ENCODE data around the gene C1RL. TPM values are rescaled to one million over a fixed set of nuclear protein-coding genes. Genes with fewer than 3 reads are reported as not detected.

Gene C1RL
- polyA plus RNA-seq, 3 donors, result 34.0 to 47.8 (median 35.1) TPM

DNA sequence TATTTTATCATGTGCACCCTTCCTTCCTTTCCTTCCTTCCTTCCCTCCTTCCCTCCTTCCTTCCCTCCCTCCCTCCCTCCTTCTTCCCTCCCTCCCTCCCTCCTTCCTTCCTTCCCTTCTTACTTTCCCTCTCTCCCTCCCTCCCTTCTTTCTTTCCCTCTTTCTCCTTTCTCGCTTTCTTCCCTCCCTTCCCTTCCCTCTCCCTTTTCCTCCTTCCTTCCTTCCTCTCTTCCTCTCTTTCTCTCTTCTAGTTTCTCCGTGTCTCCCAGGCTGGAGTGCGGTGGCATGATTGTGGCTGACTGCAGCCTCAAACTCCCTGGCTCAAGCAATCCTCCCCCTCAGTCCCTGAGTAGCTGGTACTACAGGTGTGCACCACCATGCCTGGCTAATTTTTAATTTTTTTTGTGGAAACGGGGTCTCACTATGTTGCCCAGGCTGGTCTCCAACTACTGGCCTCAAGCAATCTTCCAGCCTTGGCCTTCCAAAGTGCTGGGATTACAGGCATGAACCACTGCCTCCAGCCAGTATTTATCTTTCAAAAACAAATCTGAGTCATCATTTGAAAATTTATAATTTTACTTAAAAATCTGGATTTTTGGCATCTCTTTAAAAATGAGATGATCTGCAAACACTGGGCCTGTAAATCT is 7.8 kb downstream of the C1RL start:
- no peak for DNase-seq (ENCODE audit: extremely low read depth in 1 of 11, low read depth in 9 of 11, low spot score in 4 of 11)

DNA sequence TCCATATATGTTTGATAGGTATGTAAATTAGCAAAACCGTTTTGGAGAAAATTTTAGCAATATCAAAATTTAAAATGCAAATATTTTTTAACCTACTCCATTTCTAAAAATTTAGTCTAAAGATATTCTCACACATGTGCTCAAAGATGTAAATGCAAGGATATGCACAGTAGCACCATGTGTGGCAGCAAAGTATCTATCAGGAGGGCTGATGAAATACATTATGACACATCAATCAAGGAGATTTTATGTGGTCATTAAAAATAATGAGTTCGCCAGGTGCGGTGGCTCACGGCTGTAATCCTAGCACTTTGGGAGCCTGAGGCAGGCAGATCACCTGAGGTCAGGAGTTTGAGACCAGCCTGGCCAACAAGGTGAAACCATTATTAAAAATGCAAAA is 8.8 kb downstream of the C1RL start:
- DNase-seq (ENCODE audit: extremely low read depth in 1 of 11, low read depth in 9 of 11, low spot score in 4 of 11), result no peak

DNA sequence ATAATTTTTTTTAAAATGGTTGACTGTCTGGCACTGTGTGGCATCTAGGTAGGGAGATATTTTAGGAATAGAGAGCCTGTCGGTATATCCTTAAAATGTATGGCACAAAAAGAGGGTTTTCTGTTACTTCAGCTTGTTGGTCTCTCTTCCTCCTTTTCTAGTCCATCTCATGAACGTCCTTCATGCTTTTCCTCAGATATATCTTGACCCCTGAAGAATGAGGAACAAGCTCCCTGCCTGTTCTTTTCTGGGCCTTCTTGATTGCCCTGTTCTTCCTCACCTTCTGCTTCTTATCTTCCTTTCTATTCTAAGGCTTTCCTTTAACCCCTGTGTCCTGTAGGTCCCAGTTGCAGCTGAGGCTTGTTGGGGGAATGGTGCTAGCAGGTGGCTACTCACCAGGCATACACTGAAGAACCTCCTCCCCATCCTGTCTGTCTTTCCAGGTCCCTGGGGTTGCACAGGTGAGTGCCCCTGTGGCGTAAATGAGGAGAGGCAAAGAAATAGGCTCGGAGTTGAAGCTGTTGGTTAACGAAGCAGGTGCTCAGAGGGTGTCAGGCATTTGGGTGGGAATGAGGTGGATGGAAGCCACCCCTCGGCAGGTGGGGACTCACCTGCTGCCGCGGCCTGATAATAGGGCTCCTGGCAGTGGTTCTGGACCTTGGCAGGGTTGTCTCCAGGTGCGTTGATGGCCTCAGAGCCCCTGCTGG is 9.6 kb downstream of the C1RL start:
- no peak for DNase-seq (ENCODE audit: extremely low read depth in 1 of 11, low read depth in 9 of 11, low spot score in 4 of 11)

DNA sequence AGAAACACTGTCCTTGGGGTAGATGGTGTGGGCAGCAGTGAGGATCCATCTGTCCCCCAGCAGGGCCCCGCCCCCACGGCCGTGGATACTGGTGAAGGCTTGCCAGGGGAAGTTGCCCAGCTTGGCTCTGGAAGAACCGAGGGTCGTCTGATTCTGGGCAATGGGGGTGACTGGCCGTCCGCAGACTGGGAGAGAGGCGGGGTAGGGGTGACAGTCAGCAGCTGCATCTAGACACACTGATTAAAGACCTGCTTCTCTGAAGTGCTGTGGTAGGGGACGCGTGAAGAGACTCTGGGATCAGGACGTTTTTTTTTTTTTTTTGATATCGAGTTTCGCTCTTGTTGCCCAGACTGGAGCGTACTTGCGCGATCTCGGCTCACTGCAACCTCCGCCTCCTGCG is 12.0 kb downstream of the C1RL start:
- no peak for DNase-seq (ENCODE audit: extremely low read depth in 1 of 11, low read depth in 9 of 11, low spot score in 4 of 11)

DNA sequence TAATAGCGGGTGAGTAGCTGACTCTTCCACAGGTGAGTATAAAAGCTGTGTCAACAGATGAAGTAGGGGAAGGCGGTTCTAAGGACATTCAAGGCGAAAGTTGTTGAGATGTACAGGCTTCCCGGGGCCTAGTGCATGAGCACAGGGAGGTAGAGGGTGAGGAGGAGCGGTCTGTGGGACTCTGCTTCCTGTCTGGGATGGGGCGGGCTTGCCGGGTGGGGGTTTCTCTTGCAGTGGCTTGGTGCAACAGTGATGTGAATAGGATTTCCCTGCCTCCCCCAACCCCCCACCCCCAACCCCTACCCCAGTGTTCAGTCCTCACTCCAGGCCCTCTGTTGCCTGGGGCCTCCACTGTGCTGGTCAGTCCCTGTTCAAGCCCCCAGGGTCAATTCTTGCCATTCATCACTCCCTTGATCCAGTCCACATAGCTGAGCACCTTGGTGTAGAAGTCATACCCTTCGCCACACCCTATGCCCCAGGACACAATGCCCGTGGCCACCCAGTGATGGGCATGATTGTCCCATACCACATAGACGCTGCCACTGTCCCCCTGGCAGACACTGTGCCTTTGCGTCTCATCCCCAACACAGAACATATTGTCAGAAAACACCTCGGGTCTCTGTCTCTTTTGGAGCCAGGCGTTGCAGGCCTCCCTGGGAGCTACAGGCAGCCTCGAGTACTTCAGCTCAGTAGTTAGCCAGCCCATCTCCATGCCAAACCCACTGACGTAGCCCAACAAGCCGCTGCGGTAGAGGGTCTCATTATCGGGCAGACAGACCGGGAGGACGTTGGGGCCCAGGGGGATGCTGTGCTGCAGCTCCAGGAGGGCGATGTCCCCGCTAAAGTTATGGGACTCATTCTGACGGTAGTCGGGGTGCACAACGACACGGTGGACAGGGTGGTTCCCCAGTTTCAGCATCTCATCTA is 12.7 kb downstream of the C1RL start:
- no peak for DNase-seq (ENCODE audit: extremely low read depth in 1 of 11, low read depth in 9 of 11, low spot score in 4 of 11)

DNA sequence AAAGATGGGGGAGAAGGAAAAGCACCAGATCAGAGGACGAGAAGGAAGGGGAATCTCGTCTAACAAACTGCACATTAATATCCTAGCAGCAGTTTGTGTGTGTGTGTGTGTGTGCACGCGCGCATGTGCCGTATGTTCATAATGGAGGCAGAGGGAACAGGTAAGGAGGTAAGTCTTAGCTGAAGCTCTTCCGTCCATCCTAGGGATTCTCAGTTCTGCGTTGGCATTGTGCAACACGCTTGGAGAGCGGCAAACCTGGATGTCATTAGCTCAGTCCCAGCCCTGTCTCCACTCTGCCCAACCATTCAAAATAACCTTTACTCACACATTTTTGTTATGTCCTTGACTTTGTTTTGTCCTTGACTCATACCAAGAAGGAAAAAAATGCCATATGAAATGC is 15.1 kb downstream of the C1RL start:
- DNase-seq (ENCODE audit: extremely low read depth in 1 of 11, low read depth in 9 of 11, low spot score in 4 of 11), result no peak

DNA sequence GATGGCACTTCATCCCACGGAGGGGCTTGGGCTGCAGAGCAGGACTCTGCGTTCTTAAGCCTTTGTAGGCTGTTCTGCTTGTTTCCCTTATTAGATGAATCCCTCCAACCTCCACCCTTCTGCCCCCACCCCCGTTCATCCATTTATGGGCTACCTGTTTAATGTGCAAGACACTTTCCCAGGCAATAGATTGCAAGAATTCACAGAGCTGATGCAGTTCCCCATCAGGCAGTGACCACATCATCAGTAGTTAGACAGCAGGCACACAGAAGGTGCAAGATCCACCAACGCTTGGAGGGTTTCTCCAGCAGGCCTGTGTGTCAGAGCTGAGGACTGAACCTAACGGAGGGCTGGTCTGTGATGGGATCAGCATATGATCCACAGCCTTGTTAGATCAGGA is 15.5 kb downstream of the C1RL start:
- DNase-seq (ENCODE audit: extremely low read depth in 1 of 11, low read depth in 9 of 11, low spot score in 4 of 11), result no peak

DNA sequence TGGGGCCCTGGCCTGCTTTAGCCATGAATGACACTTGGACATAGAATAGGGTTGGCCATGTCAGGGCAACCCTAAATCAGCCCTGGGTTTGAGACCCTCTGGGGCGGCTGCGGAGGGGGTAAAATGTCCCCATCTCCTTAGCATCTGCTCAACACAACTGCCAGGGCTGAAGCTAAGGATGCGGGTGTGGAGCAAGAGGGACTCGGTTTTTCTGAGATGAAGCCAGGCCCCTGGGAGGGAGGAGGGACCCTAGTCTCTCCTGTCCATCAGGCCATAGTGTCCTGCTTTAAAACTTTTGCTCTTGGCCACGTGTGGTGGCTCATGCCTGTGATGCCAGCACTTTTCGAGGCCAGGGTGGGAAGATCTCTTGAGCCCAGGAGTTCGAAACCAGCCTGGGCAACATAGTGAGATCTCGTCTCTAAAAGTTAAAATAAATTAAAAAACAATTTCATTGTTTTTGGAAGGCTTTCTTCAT is 16.0 kb downstream of the C1RL start:
- DNase-seq (ENCODE audit: extremely low read depth in 1 of 11, low read depth in 9 of 11, low spot score in 4 of 11), result no peak

DNA sequence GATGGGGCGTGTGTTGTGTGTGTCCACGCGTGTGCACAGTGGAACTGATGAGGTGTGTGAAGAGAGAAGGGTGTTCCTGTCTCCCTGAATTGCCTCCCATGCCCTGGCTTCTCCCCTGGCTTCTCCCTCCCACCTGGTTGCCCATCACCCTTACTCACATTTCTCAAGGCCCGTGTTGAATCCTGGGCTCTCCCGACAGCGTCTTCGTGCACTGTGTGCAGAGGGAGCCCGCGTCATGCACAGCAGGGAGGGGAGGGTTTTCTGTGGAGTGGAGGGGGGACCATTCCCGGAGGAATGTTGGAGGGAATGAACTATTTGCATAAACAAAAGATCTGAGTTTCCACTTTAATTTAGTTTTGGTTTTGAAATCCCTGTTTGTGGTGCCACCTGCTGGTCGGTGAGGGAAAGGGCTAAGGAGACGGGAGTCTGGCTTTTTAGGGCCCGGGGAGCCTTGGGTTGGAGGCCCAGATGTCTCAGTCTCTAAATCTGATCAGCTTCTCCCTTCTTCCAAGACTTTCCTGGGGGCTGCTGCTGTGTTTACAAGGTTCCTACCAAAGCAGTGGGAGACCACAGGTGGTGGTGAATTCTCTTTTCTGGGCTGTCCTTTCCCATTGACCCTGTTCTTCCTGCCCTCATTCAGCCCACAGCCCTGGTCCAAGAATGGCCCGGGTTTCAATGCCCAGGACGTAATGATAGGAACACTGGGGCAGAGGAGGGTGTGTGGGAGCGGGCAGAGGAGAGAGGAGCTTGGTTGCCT is 16.6 kb downstream of the C1RL start, which contains the start of gene C1R:
C1R (minus strand) TSS at position 217 of the 757 bp plus-strand sequence; CDS start at position 160, 57 bp downstream.
- peak in 10 of 11 donors; percentile 61 to 82 (median 76) for DNase-seq (ENCODE audit: extremely low read depth in 1 of 11, low read depth in 9 of 11, low spot score in 4 of 11)

DNA sequence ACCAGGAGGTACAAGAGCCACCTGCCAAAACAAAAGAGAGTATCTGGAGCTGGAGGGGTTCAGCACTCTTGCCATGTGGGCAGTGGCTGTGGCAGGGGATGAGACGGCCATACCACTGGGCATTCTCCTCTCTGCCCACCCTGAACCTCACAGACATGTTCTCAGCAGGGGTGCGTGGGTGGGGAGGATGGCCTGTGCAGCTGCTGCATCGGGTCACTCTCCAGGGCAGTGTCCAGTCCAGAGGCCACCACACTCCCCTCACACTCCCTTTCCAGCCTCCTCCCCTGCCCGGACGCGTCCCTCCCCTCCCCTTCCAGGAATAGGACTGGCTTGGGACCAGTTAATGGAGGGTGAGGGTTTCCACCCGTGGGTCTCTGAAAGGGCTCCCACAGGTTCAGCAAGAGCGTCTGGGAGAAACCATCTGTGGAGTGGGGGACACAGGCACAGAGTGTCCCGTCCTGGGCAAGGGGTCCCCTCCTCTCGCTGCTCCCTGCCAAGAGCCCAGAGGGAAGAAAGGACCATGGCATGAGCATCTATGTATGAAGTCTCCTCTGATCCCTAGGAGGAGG is 17.3 kb downstream of the C1RL start:
- DNase-seq (ENCODE audit: extremely low read depth in 1 of 11, low read depth in 9 of 11, low spot score in 4 of 11), result peak in 2 of 11 donors; percentile 15 to 18

DNA sequence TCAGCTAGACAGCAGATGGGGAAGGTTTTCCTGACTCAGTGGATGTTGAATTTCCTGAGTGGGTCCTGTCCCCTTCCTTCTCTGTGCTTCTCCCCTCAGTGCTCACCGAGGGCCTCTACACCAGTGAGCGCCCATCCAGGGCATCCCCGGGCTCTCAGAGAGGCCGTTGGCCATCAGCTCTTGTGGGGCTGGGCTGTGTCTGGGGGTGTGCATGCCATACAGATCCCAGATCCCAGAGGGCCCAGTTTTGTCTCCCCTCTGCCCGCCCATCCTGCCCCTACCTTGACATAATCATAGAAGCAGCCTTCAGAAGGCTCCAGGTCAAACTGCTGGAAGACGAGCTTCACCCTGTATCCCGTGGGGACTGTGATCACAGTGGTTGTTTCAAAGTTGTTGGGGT is 17.8 kb downstream of the C1RL start:
- no peak for DNase-seq (ENCODE audit: extremely low read depth in 1 of 11, low read depth in 9 of 11, low spot score in 4 of 11)

DNA sequence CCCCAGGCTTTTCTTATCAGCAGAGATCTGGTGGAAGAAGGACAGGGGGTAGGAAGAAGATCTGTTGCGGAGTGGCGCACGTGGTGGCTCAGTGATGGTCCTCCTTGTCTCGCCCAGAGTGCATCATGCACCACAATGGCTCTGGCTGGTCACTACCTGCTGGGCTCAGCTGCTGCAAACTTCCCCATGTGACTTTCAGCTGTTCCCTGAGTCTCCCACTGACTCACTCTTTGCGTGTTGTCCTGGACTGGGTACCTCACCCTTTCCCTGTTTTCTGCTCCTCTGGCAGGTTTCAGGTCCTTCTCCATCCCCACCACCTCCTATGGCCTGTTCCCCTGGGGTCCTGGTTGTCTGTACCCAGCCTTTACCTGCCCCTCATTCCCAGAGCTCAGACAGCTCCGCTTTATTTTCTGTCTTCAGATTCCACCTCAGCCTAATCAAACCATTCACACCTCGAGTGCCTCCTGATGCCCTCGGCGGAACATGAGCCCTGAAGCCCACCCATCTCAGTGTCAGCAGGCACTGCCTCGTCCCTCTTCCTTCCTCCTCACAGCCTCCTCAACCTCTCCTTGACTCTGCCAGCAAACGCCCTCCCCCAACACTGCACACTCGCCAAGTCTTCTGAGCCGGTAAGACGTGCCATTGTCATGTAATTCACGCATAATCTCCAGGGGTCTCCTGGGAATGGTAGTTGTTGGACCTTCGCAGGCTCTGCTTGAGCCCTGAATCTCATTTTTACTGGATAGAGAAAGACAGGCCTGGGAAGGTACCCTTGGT is 18.6 kb downstream of the C1RL start:
- DNase-seq (ENCODE audit: extremely low read depth in 1 of 11, low read depth in 9 of 11, low spot score in 4 of 11), result no peak

DNA sequence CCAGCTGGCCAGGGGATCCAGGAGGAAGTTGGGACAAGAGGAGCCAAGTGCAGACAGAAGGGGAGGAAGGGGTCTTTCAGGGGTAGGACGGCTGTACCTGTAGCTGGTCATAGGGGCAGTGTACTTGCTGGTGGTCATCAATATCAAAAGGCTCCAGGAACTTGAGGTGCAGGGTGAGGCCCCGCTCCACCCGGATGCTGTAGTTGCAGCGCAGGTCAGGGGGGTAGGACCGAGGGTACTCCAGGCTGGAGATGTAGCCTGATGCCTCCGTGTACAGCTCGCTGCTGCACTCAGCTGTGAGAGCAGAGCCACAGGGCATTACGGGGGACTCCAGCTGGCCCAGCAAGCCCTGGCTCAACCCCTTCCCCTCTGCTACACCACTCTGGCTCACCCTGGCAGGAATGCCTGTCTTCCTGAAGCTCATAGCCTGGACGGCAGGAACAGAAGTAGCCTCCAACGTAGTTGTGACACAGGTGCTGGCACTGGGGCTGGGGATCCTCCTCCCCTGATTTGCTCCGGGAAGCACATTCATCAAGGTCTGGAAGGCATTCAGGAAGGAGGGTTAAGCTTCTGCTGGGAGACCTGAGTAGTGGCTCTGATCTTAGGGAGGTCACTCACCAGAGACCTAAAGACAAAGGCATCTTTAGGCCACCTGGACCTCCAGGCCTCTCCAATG is 19.7 kb downstream of the C1RL start:
- no peak for DNase-seq (ENCODE audit: extremely low read depth in 1 of 11, low read depth in 9 of 11, low spot score in 4 of 11)

DNA sequence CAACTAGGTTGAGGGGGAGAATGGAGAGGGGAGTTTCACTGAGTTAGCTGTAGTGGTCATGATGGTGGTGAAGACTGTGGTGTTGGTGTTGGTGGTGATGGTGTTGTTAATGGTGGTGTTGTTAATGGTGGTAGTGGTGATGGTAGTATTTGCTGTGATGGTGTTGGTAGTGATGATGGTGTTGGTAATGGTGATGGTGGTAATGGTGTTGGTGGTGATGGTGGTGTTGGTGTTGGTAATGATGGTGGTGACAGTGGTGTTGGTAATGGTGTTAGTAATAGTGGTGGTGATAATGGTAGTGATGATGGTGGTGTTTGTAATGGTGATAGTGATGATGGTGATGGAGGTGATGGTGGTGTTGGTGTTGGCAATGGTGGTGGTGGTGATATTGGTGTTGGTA is 25.9 kb downstream of the C1RL start:
- no peak for DNase-seq (ENCODE audit: extremely low read depth in 1 of 11, low read depth in 9 of 11, low spot score in 4 of 11)

DNA sequence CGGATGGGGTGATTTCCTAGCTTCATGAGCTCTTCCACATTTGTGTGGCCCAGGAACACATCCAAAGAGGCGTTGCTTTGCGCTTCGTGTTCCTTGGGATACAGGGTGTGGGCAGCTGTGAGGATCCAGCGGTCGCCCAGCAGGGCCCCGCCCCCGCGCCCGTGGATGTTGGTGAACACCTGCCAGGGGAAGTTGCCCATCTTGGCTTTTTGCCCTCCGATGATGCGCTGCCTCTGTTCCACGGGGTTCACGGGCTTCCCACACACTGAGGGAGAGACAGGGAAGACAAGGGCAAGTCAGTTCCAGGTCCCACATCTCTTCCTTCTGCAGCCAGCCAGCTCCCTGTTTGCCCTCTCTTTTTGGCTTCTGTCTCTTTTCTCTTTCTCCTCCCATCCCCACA is 28.0 kb downstream of the C1RL start:
- DNase-seq (ENCODE audit: extremely low read depth in 1 of 11, low read depth in 9 of 11, low spot score in 4 of 11), result no peak

DNA sequence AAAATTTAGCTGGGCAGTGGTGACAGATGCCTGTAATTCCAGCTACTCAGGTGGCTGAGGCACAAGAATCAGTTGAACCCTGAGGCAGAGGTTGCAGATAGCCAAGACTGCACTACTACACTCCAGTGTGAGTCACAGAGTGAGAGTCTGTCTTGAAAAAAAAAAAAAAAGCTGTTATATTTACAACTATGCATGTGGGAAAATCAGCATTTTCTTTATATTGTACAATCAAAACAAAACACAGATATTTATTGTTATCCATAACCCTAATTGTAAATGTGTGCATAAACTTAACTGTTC is 29.2 kb downstream of the C1RL start:
- no peak for DNase-seq (ENCODE audit: extremely low read depth in 1 of 11, low read depth in 9 of 11, low spot score in 4 of 11)

DNA sequence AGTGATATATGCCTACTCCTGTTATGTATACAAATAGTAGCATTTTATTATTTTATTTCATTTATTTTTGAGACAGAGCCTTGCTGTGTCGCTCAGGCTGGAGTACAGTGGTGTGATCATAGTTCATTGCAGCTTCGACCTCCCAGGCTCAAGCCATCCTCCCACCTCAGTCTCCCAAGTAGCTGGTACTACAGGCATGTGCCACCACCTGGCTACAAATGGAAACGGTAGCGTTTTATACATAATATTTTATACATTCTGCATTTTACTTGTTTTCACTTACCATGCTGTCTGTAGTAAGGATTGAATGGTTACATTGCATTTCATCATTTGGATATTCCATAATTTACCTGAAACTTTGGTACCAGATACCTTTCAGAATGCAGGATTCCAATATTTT is 30.9 kb downstream of the C1RL start:
- DNase-seq (ENCODE audit: extremely low read depth in 1 of 11, low read depth in 9 of 11, low spot score in 4 of 11), result no peak

DNA sequence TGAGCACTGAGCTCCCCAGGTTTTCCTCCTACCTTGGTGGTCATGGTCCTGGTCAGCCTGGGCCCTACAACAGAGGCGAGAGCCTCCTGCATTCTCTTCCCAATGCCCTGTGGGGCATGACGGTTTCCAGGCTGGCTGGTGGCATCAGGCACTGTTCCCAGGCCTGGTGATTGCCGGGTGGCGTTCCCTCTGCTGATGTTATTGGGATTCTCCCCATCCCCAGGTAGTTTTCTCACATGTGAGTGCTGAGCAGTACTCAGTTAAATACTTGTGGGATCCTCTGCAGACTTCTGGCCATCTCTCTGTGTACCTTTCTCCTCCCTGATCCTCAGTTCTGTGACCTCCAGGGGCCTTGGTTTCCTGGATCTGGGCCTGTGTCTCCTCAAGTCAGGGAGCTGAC is 32.5 kb downstream of the C1RL start:
- no peak for DNase-seq (ENCODE audit: extremely low read depth in 1 of 11, low read depth in 9 of 11, low spot score in 4 of 11)

Data from renal cortex interstitium (tissue), 11 donors.